ES-I3 (cell line): Measurements from ENCODE around the gene ARL3.
"Not testable (repeated sequence)": the region's sequence is repeated elsewhere in the genome, so short reads cannot be mapped to it uniquely, and the experiment has no call there.

Source experiments
- H3K36me3 ChIP-seq: 2 replicates; pipeline ENCODE4 v1.6.1; 2013; ENCODE audit warnings: mild to moderate bottlenecking, low read length, control low read depth, moderate library complexity; ENCODE audit not compliant: insufficient read depth
- H3K4me1 ChIP-seq: 2 replicates; pipeline ENCODE4 v1.6.1; 2013; ENCODE audit warnings: mild to moderate bottlenecking, control low read depth, low read length; ENCODE audit not compliant: insufficient read depth
- H3K9ac ChIP-seq: 2 replicates; pipeline ENCODE4 v1.6.1; 2013; ENCODE audit warnings: low read depth, mild to moderate bottlenecking, low read length, moderate library complexity
- H3K9me3 ChIP-seq: 2 replicates; pipeline ENCODE4 v1.6.1; 2013; ENCODE audit warnings: mild to moderate bottlenecking, low read length, moderate library complexity; ENCODE audit not compliant: control insufficient read depth, insufficient read depth

The ARL3 gene

GRCh38 chr10:102726274-102726673 lies 12.1 kb upstream of the ARL3 start:
- Histone ChIP-seq H3K9ac (no peak overlapping the region), H3K9me3 (no peaks in the 10 kb centered on the region), H3K36me3 (peaks cover 14% of the 10 kb centered on the region; the same call in 1 of the 2 replicates), H3K4me1 (no peaks in the 10 kb centered on the region)

- 0 out of 2 replicates have a peak, but pooled peaks cover 11% of the 10 kb centered on the region for H3K36me3 ChIP-seq
- no peaks in the 10 kb centered on the region; the same call in 1 of the 2 replicates for H3K4me1 ChIP-seq
- no peaks in the 10 kb centered on the region for H3K9me3 ChIP-seq
- H3K9ac ChIP-seq: no peak overlapping the region
Measured at GRCh38 chr10:102723989-102724388, 9.8 kb upstream of the ARL3 start.

- Histone ChIP-seq H3K9ac (no peak overlapping the region), H3K9me3 (no peaks in the 10 kb centered on the region), H3K4me1 (peaks cover 15% of the 10 kb centered on the region; the same call in 1 of the 2 replicates), H3K36me3 (0 out of 2 replicates have a peak, but pooled peaks cover 6% of the 10 kb centered on the region)
Measured at GRCh38 chr10:102721954-102722353, 7.8 kb upstream of the ARL3 start.

- H3K4me1 ChIP-seq: peaks cover 15% of the 10 kb centered on the region; the same call in 1 of the 2 replicates
- no peaks in the 10 kb centered on the region for H3K36me3 ChIP-seq
Measured at GRCh38 chr10:102720775-102721301, 6.6 kb upstream of the ARL3 start.

GRCh38 chr10:102720337-102720736 lies 6.1 kb upstream of the ARL3 start:
- Histone ChIP-seq H3K36me3 (no peaks in the 10 kb centered on the region), H3K4me1 (peaks cover 15% of the 10 kb centered on the region; the same call in 1 of the 2 replicates), H3K9me3 (no peaks in the 10 kb centered on the region), H3K9ac (no peak overlapping the region)

More at GRCh38 chr10:102720775-102721301, 6.6 kb upstream of the ARL3 start:
- Histone ChIP-seq H3K9me3 (no peaks in the 10 kb centered on the region), H3K9ac (no peak overlapping the region)

GRCh38 chr10:102718220-102718619 lies 4.0 kb upstream of the ARL3 start:
- H3K4me1 ChIP-seq: peaks cover 15% of the 10 kb centered on the region; the same call in 1 of the 2 replicates
- H3K9ac ChIP-seq: no peak overlapping the region
- H3K9me3 ChIP-seq: no peaks in the 10 kb centered on the region
- no peaks in the 10 kb centered on the region for H3K36me3 ChIP-seq

GRCh38 chr10:102716900-102717565 lies 2.8 kb upstream of the ARL3 start:
- H3K9ac ChIP-seq, H3K9me3 ChIP-seq, H3K36me3 ChIP-seq: not testable (repeated sequence)
- peaks cover 15% of the 10 kb centered on the region; the same call in 1 of the 2 replicates for H3K4me1 ChIP-seq

- Histone ChIP-seq H3K36me3 (no peaks in the 10 kb centered on the region), H3K9me3 (no peaks in the 10 kb centered on the region), H3K4me1 (peaks cover 15% of the 10 kb centered on the region; the same call in 1 of the 2 replicates), H3K9ac (no peak overlapping the region)
Measured at GRCh38 chr10:102715880-102716279, 1.7 kb upstream of the ARL3 start.

- H3K9me3 ChIP-seq: no peaks in the 10 kb centered on the region
- no peaks in the 10 kb centered on the region for H3K36me3 ChIP-seq
- peak within 1 kb of the TSS; percentile 88 for H3K9ac ChIP-seq
- peaks cover 20% of the 10 kb centered on the region for H3K4me1 ChIP-seq
Measured at GRCh38 chr10:102714621-102715455, 641 bp upstream of the ARL3 start, which contains the start of gene SFXN2. Gene SFXN2, plus strand, starts transcription at chr10:102714636. Its CDS starts 12,001 bp downstream, at chr10:102726637.

- Histone ChIP-seq H3K9me3 (no peaks in the 10 kb centered on the region), H3K4me1 (peaks cover 18% of the 10 kb centered on the region), H3K36me3 (no peaks in the 10 kb centered on the region), H3K9ac (peak overlapping the region; percentile 88)
Measured at GRCh38 chr10:102713539-102713813, 721 bp downstream of the ARL3 start.

GRCh38 chr10:102712843-102713538 lies 1.2 kb downstream of the ARL3 start:
- H3K9me3 ChIP-seq: no peaks in the 10 kb centered on the region
- no peaks in the 10 kb centered on the region for H3K36me3 ChIP-seq
- peak overlapping the region; percentile 88 for H3K9ac ChIP-seq
- peaks cover 13% of the 10 kb centered on the region for H3K4me1 ChIP-seq

GRCh38 chr10:102712089-102712488 lies 2.1 kb downstream of the ARL3 start:
- peaks cover 6% of the 10 kb centered on the region for H3K4me1 ChIP-seq
- no peaks in the 10 kb centered on the region for H3K9me3 ChIP-seq
- no peak overlapping the region for H3K9ac ChIP-seq
- no peaks in the 10 kb centered on the region for H3K36me3 ChIP-seq

- Histone ChIP-seq H3K9me3 (no peaks in the 10 kb centered on the region), H3K9ac (no peak overlapping the region), H3K36me3 (no peaks in the 10 kb centered on the region), H3K4me1 (peaks cover 6% of the 10 kb centered on the region)
Measured at GRCh38 chr10:102710609-102711008, 3.6 kb downstream of the ARL3 start.

- Histone ChIP-seq H3K4me1 (peaks cover 2% of the 10 kb centered on the region), H3K9ac (no peak overlapping the region), H3K36me3 (no peaks in the 10 kb centered on the region)
Measured at GRCh38 chr10:102705531-102705930, 8.7 kb downstream of the ARL3 start.

More at GRCh38 chr10:102705531-102705930, 8.7 kb downstream of the ARL3 start:
- H3K9me3 ChIP-seq: no peaks in the 10 kb centered on the region
